Activated CD8-positive, alpha-beta memory T cell treated with anti-CD3 and anti-CD28 coated beads, Interleukin-2, amount 50 U/mL, for 4 hours (primary cell): ENCODE results near the gene ARHGAP15.

ENCODE experiments used
- DNase-seq: peaks from one replicate; pipeline ENCODE4 v3.0.0-alpha.2; 2020

The ARHGAP15 gene

GRCh38 chr2:143354050-143354750 lies 225.0 kb downstream of the ARHGAP15 start:
- DNase-seq: no peak

DNA sequence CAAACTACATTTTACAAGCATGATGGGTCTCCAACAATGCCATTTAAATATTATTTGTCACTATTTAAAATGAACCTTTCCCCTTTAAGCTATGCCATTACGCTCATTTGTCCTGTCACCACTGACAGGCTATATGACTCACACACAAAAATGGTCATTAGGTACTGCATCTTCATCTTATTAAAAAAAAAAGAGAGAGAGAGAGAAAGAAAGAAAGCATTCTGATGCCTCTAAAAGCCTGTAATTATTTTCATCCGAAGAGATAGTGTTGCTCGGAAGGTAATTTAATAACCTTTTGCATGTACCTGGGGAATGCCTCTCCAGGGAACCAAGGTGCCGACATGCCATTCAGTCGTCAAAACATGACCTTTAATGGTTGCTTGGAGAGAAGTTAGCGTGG lies 226.7 kb downstream of the ARHGAP15 start:
- DNase-seq: no peak

DNA sequence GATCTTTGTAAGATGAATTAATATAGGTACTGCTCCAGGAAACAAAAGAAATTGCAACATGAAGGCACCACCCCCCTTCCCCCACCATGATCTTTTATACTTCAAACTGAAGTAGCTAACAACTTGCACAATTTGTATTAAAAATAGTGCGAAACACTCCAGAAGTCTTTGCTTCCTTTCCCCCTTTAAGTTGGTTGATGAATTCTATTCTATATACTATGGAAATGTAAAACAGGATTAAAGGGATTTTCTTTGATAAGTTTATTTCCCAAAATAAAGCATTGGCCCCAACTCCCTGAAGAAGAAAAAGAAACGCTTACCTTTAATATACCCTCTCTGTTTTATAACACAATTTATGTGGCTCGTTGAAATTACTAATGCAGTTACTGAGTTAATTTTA lies 227.1 kb downstream of the ARHGAP15 start:
- DNase-seq: no peak

DNA sequence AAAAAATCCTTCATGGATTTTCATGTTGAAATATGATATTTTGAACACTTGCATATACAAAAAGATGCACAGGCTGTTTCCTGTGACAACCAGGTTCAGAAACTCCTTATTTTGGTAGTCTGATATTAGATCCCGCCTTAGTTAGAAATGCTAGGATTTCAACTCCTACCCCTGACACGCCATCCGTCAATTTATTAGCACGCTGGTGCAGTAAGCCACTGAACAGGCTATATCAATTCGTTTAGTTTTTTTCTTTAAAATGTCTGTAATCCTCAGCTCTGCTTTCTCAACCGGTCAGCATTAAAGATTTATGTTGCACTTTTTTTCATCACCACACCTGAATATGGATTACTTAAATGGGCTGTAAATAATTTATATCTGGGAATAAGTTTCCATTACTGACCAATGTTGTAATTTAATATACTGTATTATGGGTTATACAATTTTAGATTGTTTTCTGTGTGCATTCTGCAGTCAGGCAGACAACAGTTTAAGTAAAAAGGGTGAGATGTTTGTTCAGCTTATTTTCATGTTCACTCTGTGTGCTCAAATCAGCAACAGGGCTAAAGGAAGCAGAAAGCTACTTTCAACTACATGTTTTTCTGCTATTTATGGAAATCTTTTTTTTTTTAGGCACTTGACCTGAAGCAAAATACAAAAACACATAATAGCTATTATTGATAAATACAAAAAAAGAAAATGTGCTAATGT lies 227.7 kb downstream of the ARHGAP15 start:
- no peak for DNase-seq

GRCh38 chr2:143357966-143358365 lies 228.7 kb downstream of the ARHGAP15 start:
- no peak for DNase-seq

- DNase-seq: no peak
Measured at GRCh38 chr2:143361346-143361745, 232.1 kb downstream of the ARHGAP15 start.

GRCh38 chr2:143371616-143372015 lies 242.4 kb downstream of the ARHGAP15 start:
- no peak for DNase-seq

DNA sequence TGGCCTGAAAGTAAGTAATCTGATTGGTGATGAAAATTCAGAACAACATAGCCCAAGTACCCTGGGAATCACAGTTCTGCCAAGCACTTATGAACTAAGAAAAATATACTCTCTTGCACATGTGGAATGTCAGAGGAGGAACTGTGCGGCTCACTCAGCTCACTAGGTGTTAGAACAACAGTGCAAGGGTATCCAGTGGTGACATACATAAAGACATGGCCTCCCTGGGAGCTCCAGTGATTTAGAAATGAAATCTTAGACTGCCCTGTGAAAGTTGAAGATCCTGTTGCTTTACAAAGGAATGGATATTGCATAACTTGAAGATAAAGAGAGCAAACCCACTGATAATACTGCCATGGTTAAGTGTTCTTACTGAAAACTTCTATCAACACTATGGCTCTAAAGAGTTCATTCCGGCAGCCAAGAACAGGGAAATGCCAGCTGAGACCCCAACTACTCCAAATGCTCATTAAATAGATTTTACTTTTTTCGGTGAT lies 246.2 kb downstream of the ARHGAP15 start:
- DNase-seq: no peak

- no peak for DNase-seq
Measured at GRCh38 chr2:143378996-143379395, 249.8 kb downstream of the ARHGAP15 start.

GRCh38 chr2:143379955-143380354 lies 250.7 kb downstream of the ARHGAP15 start:
- DNase-seq: no peak

GRCh38 chr2:143382573-143382972 lies 253.4 kb downstream of the ARHGAP15 start:
- DNase-seq: no peak

GRCh38 chr2:143383016-143383415 lies 253.8 kb downstream of the ARHGAP15 start:
- DNase-seq: no peak

- DNase-seq: no peak
Measured at GRCh38 chr2:143384111-143384510, 254.9 kb downstream of the ARHGAP15 start.

- no peak for DNase-seq
Measured at GRCh38 chr2:143390171-143390570, 261.0 kb downstream of the ARHGAP15 start.

GRCh38 chr2:143392358-143392757 lies 263.1 kb downstream of the ARHGAP15 start:
- DNase-seq: no peak

GRCh38 chr2:143394062-143394461 lies 264.8 kb downstream of the ARHGAP15 start:
- no peak for DNase-seq

GRCh38 chr2:143397884-143398614 lies 268.8 kb downstream of the ARHGAP15 start:
- DNase-seq: no peak

DNA sequence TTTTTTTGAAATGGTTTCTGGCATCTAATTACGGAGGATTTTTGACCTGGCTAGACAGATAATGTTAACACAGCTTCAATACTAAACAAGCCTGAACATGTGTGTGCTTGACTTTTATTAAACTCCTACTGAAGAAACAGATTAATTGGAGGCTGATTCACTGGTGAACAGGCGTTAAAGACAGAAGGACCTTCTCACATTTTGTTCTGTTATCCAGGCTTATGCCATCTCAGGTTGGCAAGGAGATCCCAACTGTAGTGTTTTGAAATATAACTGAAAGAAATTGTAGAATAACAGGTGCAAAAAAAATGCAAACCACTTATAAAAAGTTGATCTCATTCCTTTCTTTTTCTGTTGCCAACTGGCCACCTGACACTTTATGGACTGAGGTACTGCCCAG lies 269.6 kb downstream of the ARHGAP15 start:
- DNase-seq: no peak

DNA sequence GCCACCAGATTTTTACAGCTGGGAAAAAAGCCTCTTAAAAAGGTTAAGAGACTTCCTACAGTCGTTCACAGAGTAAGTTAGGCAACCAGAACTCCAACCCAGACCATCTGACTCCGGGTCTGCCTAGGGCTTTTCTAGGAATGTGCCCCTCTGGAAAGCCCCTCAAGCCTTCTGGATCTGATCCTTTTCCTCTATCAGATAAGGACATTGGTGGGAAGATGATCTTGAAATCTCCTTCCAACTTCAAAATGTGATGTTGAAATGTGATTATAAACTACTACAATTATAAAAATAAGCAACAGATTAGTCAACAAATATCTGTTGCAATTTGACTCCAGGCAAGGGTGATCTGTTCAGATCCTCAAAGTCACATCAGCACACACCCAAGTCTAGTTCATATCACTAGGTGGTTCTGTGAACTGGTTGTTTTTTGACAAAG lies 270.4 kb downstream of the ARHGAP15 start:
- DNase-seq: no peak

GRCh38 chr2:143401861-143402260 lies 272.6 kb downstream of the ARHGAP15 start:
- DNase-seq: no peak

- DNase-seq: no peak
Measured at GRCh38 chr2:143402451-143402850, 273.2 kb downstream of the ARHGAP15 start.

GRCh38 chr2:143410082-143410897 lies 281.1 kb downstream of the ARHGAP15 start:
- no peak for DNase-seq

- DNase-seq: no peak
Measured at GRCh38 chr2:143415571-143415970, 286.4 kb downstream of the ARHGAP15 start.
